ENCODE measurements around the gene NUDCD3.

NUDCD3 gene

GRCh38 chr7:44490351-44491200, at the start of gene NUDCD3:
Gene NUDCD3, minus strand, starts transcription at chr7:44490658. Its CDS starts 58 bp downstream, at chr7:44490600.
- peak; percentile 85 for DNase-seq

GRCh38 chr7:44539669-44540506, 49.4 kb upstream of the NUDCD3 start:
- DNase-seq, result no peak

DNA sequence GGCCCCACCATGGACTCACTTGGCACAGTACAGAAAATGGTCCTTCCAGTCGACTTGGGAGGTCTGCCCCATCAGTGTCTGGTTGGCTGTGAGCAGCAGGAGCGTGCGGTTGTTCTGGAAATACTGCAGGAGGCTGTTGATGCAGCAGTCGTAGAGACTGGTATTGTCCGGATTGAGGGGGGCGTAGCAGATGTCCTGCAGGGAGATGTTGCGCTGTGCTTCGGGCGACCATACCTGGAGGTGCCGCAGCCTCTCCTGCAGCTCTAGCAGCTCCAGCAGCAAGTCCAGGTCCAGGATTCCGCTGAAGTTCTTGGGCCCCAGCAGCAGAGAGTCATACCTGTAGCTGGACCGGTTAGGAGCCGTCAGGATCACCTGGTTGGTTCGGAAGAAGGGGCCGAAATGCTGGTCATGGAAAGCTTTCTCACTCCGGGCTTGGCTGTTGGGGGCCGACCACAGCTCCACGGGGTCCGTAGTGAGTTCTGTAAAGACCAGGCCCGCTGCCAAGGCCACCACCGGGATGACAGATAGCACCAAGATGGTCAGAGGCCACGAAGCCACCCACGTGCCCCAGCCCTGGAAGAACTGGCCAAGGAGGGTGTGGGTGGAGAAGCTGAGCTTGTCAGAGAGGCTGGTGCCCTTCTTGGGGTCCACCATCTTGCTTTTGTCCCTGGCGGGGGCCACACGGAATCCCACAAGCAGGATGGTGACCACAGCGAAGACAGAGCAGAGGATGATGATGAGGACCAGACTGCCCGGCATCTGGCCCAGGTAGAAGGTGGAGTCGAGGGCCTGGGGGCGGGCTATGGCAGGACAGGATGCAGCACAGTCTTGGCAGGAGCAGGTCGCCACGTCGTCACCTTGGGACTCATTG, 48.6 kb upstream of the NUDCD3 start:
- no peak for DNase-seq

DNA sequence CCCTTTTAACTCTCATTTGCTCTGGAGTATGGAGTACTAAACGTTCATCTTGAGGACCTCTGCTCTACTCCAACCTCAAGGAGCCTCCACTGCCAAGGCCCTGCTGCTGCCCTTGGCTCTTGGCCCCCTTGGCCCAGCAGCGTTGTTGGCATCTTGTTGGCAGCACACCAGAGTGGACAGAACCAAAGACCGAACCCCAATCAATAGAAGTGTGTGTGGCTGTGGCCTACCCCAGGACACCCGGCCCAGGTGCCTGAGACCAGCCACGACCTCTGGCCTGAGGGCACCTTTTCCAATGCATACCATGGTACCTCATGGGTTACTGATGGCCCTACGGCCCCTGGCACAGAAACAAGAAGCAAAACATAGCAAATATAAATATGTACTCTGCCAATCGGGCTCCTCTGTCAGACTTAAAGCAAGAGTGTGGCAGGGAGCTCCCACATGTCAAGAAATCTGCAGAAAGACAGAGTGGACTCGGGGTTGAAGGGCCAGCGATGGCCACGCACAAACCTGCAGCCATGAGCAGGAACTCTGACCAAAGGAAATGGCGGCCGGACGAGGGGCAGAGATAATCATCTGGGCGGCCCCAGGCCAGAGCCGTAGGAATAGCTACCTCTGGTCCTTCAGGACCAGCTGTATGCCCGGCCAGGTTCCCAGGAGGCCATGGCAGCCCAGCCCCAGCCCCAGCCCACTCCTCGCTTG, 47.8 kb upstream of the NUDCD3 start:
- DNase-seq, result no peak

- DNase-seq, result no peak
These were observed 47.0 kb upstream of the NUDCD3 start for GRCh38 chr7:44537442-44537841.

DNA sequence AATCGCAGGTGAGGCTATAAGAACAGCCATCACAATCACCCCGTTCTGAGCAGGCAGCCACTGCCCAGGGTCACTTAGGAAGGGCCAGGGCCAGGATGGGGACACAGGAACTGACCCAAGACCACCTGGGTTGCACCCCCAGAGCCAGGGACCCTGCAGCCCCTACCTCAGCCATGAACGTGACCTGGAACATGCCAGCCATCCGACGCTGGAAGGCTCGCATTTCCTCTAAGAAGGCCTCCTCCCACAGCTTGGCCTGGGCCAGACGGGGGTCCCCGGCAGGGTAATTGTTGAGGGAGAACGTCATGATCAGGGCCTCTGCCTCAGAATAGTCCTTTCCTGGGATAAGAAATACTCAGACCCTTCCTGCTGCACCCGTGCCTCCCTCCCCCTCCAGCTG, 45.6 kb upstream of the NUDCD3 start:
- DNase-seq, result no peak

DNA sequence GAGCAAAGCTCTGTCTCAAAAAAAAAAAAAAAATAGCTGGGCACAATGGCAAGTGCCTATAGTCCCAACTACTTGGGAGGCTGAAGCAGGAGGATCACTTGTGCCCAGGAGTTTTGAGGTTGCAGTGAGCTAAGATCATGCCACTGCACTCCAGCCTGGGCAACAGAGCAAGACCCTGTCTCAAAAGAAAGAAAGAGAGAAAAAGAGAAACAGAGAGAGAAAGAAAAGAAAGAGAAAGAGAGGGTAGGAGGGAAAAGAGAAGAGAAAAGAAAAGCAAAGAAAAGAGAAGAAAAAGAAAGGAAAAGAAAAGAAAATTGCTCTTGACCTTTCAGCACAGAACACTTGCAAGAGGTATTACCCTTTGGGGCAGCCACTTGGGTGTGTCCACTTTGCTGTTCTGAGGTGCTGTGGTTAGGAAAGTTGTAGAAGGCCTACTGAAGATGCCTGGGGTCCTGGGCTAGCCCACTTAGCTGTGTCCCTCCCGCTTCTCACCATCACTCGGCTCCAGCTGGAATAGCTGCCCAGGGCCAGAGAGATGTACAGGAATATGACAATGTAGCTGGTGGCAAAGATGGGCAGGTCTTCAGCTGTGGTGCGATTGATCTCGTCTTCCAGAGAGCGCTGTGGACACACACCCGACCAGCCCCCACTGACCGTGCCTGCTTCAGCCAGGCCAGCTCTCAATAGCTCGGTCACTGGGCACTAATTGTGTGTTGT, 45.0 kb upstream of the NUDCD3 start:
- DNase-seq, result no peak

DNA sequence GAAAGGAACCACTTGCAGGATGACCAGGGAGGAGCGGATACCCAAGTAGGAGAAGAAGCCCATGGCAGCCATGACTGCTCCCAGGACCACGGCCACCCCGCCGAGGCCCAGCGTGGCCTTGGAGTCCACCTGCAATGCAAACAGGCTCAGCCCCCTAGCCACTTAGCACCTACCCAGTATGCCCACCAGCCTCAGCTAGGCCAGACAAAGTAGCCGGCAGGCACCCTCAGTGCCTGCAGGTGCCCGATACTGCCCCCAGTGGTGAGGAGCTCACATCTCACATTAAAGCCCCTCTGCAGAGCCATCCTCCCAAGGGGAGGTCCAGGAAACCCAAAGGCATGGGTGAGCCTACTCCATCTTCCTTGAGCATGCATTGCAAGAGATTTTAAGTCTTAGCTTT, 44.0 kb upstream of the NUDCD3 start:
- peak; percentile 24 for DNase-seq

DNA sequence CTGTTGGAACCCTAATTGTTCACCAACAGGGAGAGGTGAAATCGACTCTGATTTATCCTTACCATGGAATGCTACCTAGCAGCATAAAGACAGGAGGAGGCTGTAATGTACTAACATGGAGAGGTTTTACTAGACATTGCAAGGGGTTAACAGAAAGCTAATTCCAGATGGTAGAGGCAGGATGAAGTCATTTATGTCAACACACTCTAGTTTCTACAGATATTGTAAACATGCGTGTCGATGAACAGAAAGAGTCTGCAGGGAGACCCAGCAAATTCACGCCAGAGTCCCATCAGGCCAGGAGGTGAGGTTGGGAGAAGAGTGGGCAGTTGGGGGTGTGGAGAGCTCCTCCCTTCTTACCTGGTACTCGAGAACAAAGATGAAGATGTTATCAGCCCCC, 43.6 kb upstream of the NUDCD3 start:
- no peak for DNase-seq

DNA sequence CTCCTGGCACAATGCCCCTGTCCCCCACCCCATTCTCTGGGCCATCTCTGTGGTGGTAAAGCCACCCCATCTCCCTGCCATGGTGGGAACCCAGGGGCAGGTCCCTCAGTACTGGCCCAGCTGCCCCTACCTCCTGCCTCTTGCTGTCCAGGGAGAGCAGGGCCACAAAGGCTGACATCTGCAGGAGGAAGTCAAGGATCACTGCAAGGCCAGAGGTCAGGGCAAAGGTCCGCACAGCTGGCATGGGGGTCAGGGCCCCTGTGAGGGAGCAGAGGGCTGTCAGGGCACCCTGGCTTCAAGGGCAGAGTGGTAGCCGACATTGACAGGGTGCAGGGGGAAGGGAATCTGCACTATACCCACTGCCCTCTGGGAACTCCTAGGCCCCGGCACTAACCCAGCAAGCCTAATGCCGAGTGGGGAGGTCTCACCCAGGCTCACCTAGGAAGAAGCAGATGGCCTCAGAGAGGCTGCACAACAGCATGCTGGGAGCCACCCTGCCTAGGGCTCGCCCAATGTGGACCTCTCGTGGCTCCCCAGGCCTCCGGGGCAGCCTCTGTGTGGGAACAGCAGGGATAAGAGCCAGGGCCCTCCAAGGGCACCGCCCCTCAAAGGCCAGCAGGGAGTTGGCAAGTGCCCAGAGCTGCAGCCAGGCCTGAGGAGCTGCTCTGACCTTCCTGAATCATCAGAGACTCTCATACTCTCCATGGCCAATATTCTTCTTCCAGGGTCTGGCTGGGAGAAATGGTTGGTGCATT, 43.0 kb upstream of the NUDCD3 start:
- DNase-seq, result no peak

GRCh38 chr7:44531421-44532380, 41.2 kb upstream of the NUDCD3 start:
- DNase-seq, result no peak

DNA sequence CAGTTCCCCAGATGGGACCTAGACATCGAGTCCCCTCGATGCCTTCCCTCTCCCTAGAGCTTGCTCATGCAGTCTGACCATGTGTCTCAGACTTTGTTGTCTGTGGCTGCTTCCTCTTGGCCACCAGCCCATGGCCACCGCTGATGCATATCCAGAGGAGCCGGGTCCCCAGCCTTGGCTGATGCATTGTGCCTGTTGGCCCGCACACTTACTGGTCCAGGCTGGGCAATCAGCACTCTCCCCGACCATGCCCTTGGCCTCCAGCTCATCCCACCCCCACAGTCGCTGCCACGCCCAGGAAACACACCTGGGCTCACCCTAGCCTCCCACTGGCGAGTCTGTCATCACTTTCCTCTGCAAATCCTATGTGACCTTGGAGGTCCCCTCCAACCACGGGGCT, 40.5 kb upstream of the NUDCD3 start:
- DNase-seq, result no peak

DNA sequence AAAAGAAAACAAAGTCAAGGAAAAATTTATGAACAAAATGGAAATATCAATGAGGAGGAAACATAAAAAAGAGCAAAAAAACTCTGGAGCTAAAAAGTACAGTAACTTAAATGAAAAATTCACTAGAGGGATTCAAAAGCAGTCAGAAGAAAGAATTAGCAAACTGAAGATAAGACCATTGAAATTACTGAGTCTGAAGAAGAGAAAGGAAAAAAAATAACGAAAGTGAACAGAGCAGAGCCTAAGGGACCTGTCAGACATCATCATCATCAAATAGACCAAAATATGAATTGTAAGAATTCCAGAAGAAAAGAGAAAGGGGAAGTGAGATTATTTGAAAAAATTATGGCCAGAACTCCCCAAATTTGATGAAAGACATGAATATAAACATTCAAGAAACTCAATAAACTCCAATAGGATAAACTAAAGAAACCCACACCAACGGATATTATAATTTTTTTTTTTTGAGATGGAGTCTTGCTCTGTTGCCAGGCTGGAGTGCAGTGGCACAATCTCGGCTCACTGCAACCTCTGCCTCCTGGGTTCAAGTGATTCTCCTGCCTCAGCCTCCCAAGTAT, 34.4 kb upstream of the NUDCD3 start:
- DNase-seq, result no peak

DNA sequence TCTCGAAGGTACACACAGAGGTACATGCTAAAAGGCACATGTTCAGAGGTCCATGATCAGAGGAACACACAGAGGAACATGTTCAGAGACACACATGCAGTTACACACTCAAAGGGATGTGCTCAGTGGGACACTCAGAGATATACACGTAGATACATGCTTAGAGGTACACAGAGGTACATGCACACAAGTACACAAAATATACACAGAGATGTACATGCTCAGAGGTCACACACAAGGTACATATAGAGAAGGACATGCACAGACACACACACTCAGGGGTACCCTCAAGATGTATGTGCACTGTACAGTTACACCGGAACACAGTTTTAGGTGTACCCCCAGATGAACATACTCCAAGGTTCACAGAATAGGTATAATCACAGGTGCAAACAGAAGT, 31.9 kb upstream of the NUDCD3 start:
- no peak for DNase-seq

DNA sequence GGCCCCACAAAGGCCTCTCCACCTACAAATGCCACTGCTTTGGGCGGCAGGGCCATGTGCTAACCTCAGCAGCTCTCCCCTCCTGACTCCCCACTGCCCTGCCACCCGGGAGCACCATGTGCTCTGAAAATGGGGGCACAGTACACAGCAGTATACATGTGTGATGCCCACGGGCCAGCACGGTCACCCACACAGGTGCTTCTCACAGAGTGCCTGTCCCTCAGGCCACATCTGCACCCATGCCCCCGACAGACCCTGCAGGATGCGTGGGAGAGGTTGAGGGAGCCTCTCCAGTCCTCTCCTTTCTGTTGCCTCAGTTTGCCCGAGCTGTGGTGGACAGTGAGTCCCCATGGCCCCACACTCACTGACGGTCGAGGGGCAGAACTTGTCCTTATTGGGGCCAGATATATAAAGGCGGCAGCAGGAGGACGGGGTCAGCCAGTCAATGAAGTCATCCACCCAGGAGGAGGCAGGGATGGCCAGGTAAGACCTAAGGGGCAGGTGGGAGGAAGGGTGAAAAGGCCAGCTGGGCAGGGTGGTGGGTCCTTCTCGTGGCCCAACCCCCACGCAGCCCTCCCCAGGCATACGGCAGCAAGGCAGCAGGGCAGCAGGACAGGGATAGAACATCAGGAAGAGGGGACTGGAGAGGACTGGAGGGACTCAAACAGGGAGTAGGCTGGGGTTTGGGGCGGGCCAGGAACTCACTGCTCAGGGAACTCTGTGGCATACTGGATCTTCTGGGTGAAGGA, 31.1 kb upstream of the NUDCD3 start:
- DNase-seq, result no peak

- no peak for DNase-seq
These were observed 30.1 kb upstream of the NUDCD3 start for GRCh38 chr7:44520574-44520973.

DNA sequence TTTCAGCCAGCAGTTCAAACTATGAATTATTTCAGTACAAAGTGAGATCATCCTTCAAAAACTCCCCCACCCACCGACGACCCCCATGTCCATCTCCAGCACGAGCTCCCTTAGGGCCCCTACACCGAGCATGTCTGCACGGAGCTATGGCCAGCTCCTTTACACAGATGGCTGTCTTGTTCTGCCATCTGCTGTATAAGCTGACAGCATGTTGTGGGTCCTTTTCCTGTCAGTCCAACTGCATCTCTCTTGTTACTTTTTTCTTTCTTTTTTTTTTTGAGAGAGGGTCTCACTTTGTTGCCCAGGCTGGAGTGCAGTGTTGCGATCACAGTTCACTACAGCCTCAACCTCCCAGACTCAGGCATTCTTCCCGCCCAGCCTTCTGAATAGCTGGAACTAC, 29.1 kb upstream of the NUDCD3 start:
- DNase-seq, result no peak

- DNase-seq, result no peak
These were observed 28.3 kb upstream of the NUDCD3 start for GRCh38 chr7:44518761-44519160.

DNA sequence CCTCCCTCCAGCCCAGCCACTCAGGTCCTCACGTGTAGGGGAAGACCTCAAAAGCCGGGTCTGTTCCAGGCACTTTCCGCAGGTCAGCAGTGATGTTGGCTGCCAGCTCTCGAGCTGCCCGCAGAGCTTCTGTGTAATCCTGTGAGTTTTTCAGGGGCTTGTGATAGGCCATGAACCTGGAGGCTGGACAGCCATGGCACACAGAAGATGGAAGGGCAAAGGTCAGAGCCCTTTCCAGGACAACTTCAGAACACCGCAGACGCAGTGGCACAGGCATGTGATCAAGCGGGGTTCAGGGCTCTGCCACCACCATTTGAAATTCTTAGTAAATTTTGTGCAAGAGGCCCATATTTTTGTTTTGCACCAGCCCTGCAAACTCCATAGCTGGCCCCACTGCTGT, 26.7 kb upstream of the NUDCD3 start:
- no peak for DNase-seq

All from fibroblast of upper back skin (primary cell).